Bronchial epithelial cell (primary cell): ENCODE data around the gene CD247. TPM values are rescaled to one million over a fixed set of nuclear protein-coding genes. Genes with fewer than 3 reads are reported as not detected.

Source experiments
- DNase-seq: peaks from one replicate; pipeline ENCODE4 v3.0.0-alpha.2; 2010; ENCODE audit warnings: low read depth
- FAIRE-seq: peaks from 2 replicates; lab custom pipeline; 2011; peaks lifted over from hg19 to GRCh38; lab: Jason Lieb, UNC
- H3K27me3 ChIP-seq: 2 replicates; pipeline ENCODE4 v1.5.1; 2011; ENCODE audit warnings: low read length; ENCODE audit not compliant: control insufficient read depth, insufficient read depth
- H3K36me3 ChIP-seq: 2 replicates; pipeline ENCODE4 v1.5.1; 2011; ENCODE audit warnings: low read length; ENCODE audit not compliant: control insufficient read depth, insufficient read depth
- H3K4me3 ChIP-seq: 2 replicates; pipeline ENCODE4 v1.5.1; 2011; ENCODE audit warnings: mild to moderate bottlenecking, low read depth, low read length, control low read depth
- CTCF ChIP-seq: IDR thresholded peaks from 2 replicates; pipeline ENCODE4 v1.5.1; 2011; ENCODE audit warnings: mild to moderate bottlenecking, moderate library complexity, low read length, control low read depth, inconsistent platforms; ENCODE audit not compliant: insufficient read depth, severe bottlenecking
- total RNA-seq: library from RNA; depleted of rRNA; stranded (reverse); fragments of >200 nt; gene quantifications from 2 replicates; pipeline ENCODE4 v1.2.1, GENCODE V29; 2014

Gene CD247
- total RNA-seq, 1 donor from 2014 or later, result not detected

- Histone ChIP-seq H3K36me3 (no peaks in the 10 kb centered on the region), H3K27me3 (peaks cover 7% of the 10 kb centered on the region), H3K4me3 (no peak overlapping the region)
- DNase-seq, result no peak
- no peak for FAIRE-seq
- no peak for TF ChIP-seq CTCF
These were observed 25.8 kb downstream of the CD247 start for GRCh38 chr1:167492481-167492910.

- Histone ChIP-seq H3K36me3 (no peaks in the 10 kb centered on the region), H3K4me3 (no peak overlapping the region), H3K27me3 (peaks cover 7% of the 10 kb centered on the region)
- peak; percentile 19 for DNase-seq
- no peak for FAIRE-seq
- TF ChIP-seq CTCF, result no peak
These were observed 26.5 kb downstream of the CD247 start for GRCh38 chr1:167491586-167492461.

GRCh38 chr1:167490765-167491164, 27.6 kb downstream of the CD247 start:
- no peak for TF ChIP-seq CTCF
- DNase-seq, result no peak
- no peak for FAIRE-seq

GRCh38 chr1:167489571-167490340, 28.6 kb downstream of the CD247 start:
- no peak for FAIRE-seq
- no peak for DNase-seq
- TF ChIP-seq CTCF, result no peak

More at GRCh38 chr1:167490765-167491164, 27.6 kb downstream of the CD247 start:
- H3K27me3 ChIP-seq, result peaks cover 7% of the 10 kb centered on the region
- no peaks in the 10 kb centered on the region for H3K36me3 ChIP-seq
- H3K4me3 ChIP-seq, result no peak overlapping the region

GRCh38 chr1:167488786-167489185, 29.5 kb downstream of the CD247 start:
- DNase-seq, result peak; percentile 4
- no peak overlapping the region for H3K4me3 ChIP-seq
- peaks cover 3% of the 10 kb centered on the region for H3K27me3 ChIP-seq
- no peaks in the 10 kb centered on the region for H3K36me3 ChIP-seq
- no peak for FAIRE-seq
- no peak for TF ChIP-seq CTCF

More at GRCh38 chr1:167489571-167490340, 28.6 kb downstream of the CD247 start:
- Histone ChIP-seq H3K27me3 (peaks cover 3% of the 10 kb centered on the region), H3K36me3 (no peaks in the 10 kb centered on the region), H3K4me3 (no peak overlapping the region)
